Common myeloid progenitor, CD34-positive (primary cell): Measurements from ENCODE around the gene ARHGAP35.

ENCODE experiments used
- CTCF ChIA-PET: fragments of 350-600 bp; sonication (Branson Sonifier 250); formaldehyde crosslinking; loops from one replicate; lab custom pipeline; 2021; ENCODE audit warnings: antibody characterized with exemption; lab: Charles Lee
- POLR2A ChIA-PET: fragments of 350-600 bp; sonication (Branson Sonifier 250); formaldehyde crosslinking; loops from one replicate; lab custom pipeline; 2021; ENCODE audit warnings: antibody characterized with exemption; lab: Charles Lee
- DNase-seq, 3 donors: peaks; one replicate each; pipeline versions ENCODE4 v3.0.0 to v3.0.0-alpha.2; 2013
- H3K27ac ChIP-seq, 2 experiments: 1 replicate in 1 of 2; 2 replicates in 1 of 2; pipeline ENCODE4 v1.7.0; 2013; ENCODE audit warnings: inconsistent platforms in 2 of 2, low read length in 2 of 2, mild to moderate bottlenecking in 2 of 2, low read depth in 1 of 2, moderate library complexity in 1 of 2; ENCODE audit not compliant: severe bottlenecking in 2 of 2, insufficient read depth in 1 of 2, poor library complexity in 1 of 2
- H3K27me3 ChIP-seq, 5 experiments: replicated peaks in 2 of 5; 1 replicate in 3 of 5; 2 replicates in 2 of 5; pipeline versions ENCODE4 v1.6.1 to v1.7.0; 2013; ENCODE audit warnings: low read length in 4 of 5, mild to moderate bottlenecking in 2 of 5, moderate library complexity in 2 of 5, inconsistent platforms in 1 of 5; ENCODE audit not compliant: insufficient read depth in 5 of 5, control insufficient read depth in 4 of 5
- H3K36me3 ChIP-seq, 4 experiments: 1 replicate in 2 of 4; 2 replicates in 2 of 4; pipeline versions ENCODE4 v1.6.1 to v1.7.0; 2013; ENCODE audit warnings: low read length in 3 of 4, control low read depth in 1 of 4, mild to moderate bottlenecking in 1 of 4; ENCODE audit not compliant: control insufficient read depth in 4 of 4, insufficient read depth in 4 of 4
- H3K4me1 ChIP-seq, 4 experiments: 1 replicate in 3 of 4; 2 replicates in 1 of 4; pipeline versions ENCODE4 v1.6.1 to v1.7.1; 2013; ENCODE audit warnings: low read length in 3 of 4, mild to moderate bottlenecking in 3 of 4, control low read depth in 1 of 4, inconsistent platforms in 1 of 4, moderate library complexity in 1 of 4; ENCODE audit not compliant: control insufficient read depth in 4 of 4, insufficient read depth in 4 of 4; ENCODE audit errors: control extremely low read depth in 1 of 4
- H3K4me3 ChIP-seq, 7 experiments: 1 replicate in 4 of 7; 2 replicates in 3 of 7; pipeline versions ENCODE4 v1.5.1 to v1.7.0; 2013; ENCODE audit warnings: mild to moderate bottlenecking in 7 of 7, low read length in 6 of 7, moderate library complexity in 6 of 7, inconsistent platforms in 2 of 7, low read depth in 2 of 7, control low read depth in 1 of 7; ENCODE audit not compliant: insufficient read depth in 4 of 7, control insufficient read depth in 1 of 7; ENCODE audit errors: extremely low read depth in 1 of 7
- H3K9me3 ChIP-seq, 5 experiments: 1 replicate in 4 of 5; 2 replicates in 1 of 5; pipeline versions ENCODE4 v1.6.1 to v1.7.1; 2013; ENCODE audit warnings: low read length in 4 of 5, mild to moderate bottlenecking in 2 of 5, inconsistent platforms in 1 of 5, low read depth in 1 of 5, moderate library complexity in 1 of 5; ENCODE audit not compliant: control insufficient read depth in 4 of 5, insufficient read depth in 2 of 5; ENCODE audit errors: control extremely low read depth in 1 of 5
- whole genome bisulfite sequencing: methylation state at CpG from one replicate; pipeline ENCODE4 v1.1.5; 2013; ENCODE audit not compliant: insufficient coverage; 5-methylcytosine and 5-hydroxymethylcytosine counted together

Gene ARHGAP35

GRCh38 chr19:46900341-46900740 is 39.5 kb downstream of the ARHGAP35 start:
- no peaks in the 10 kb centered on the region for H3K9me3 ChIP-seq
- ChIA-PET CTCF (no interaction called here), POLR2A (interaction anchor here (0.6 to 0.7 kb wide), 2 partner anchors 23 to 103 kb away, joined by 3 read pairs; no protein-coding TSS in a partner anchor)
- no peak overlapping the region for H3K4me3 ChIP-seq
- H3K36me3 ChIP-seq = peaks cover 0 to 6% (median 0%) of the 10 kb centered on the region in 4 experiments
- DNase-seq = no peak
- H3K27ac ChIP-seq = no peak overlapping the region
- 97% methylated on average over 5 of the region's 5 CpGs for WGBS
- no peaks in the 10 kb centered on the region for H3K27me3 ChIP-seq
- H3K4me1 ChIP-seq = peaks cover 0 to 10% (median 3%) of the 10 kb centered on the region in 4 experiments

- Histone ChIP-seq H3K27me3 (no peaks in the 10 kb centered on the region), H3K4me1 (peaks cover 0 to 10% (median 3%) of the 10 kb centered on the region in 4 experiments), H3K36me3 (peaks cover 0 to 6% (median 0%) of the 10 kb centered on the region in 4 experiments), H3K27ac (no peak overlapping the region), H3K9me3 (no peaks in the 10 kb centered on the region), H3K4me3 (no peak overlapping the region)
- POLR2A ChIA-PET = no interaction called here
- DNase-seq = no peak
- CTCF ChIA-PET = no interaction called here
Measured at GRCh38 chr19:46901701-46902401, 41.1 kb downstream of the ARHGAP35 start.

- Histone ChIP-seq H3K4me1 (peaks cover 0 to 10% (median 3%) of the 10 kb centered on the region in 4 experiments), H3K4me3 (no peak overlapping the region), H3K27ac (no peak overlapping the region), H3K27me3 (no peaks in the 10 kb centered on the region), H3K36me3 (peaks cover 0 to 6% (median 0%) of the 10 kb centered on the region in 4 experiments), H3K9me3 (no peaks in the 10 kb centered on the region)
- ChIA-PET CTCF (no interaction called here), POLR2A (no interaction called here)
- no CpG with 5 or more reads among the region's 4 CpGs for WGBS
- no peak for DNase-seq
Measured at GRCh38 chr19:46902402-46902766, 41.6 kb downstream of the ARHGAP35 start.

GRCh38 chr19:46903458-46903857 is 42.7 kb downstream of the ARHGAP35 start:
- Histone ChIP-seq H3K27me3 (no peaks in the 10 kb centered on the region), H3K9me3 (no peaks in the 10 kb centered on the region), H3K27ac (no peak overlapping the region), H3K4me1 (peaks cover 0 to 10% (median 3%) of the 10 kb centered on the region in 4 experiments), H3K36me3 (peaks cover 0 to 6% (median 0%) of the 10 kb centered on the region in 4 experiments), H3K4me3 (no peak overlapping the region)
- CTCF ChIA-PET = interaction anchor here (1.6 kb wide), 1 partner anchor 10 kb away, joined by 4 read pairs; no protein-coding TSS in a partner anchor
- POLR2A ChIA-PET = no interaction called here
- 79% methylated on average over 2 of the region's 3 CpGs for WGBS
- DNase-seq = no peak

- 96% methylated on average over 10 of the region's 16 CpGs for WGBS
- H3K27me3 ChIP-seq = no peaks in the 10 kb centered on the region
- H3K4me1 ChIP-seq = peaks cover 0 to 16% (median 3%) of the 10 kb centered on the region in 4 experiments
- H3K36me3 ChIP-seq = no peaks in the 10 kb centered on the region
- CTCF ChIA-PET = interaction anchor here (1.2 to 1.6 kb wide), 2 partner anchors 9 to 14 kb away, joined by 3 to 4 read pairs; no protein-coding TSS in a partner anchor
- H3K27ac ChIP-seq = no peak overlapping the region
- H3K4me3 ChIP-seq = no peak overlapping the region
- no peak for DNase-seq
- H3K9me3 ChIP-seq = no peaks in the 10 kb centered on the region
- POLR2A ChIA-PET = no interaction called here
Measured at GRCh38 chr19:46904114-46905060, 43.6 kb downstream of the ARHGAP35 start.

GRCh38 chr19:46906221-46906620 is 45.4 kb downstream of the ARHGAP35 start:
- DNase-seq = no peak
- Histone ChIP-seq H3K27me3 (no peaks in the 10 kb centered on the region), H3K36me3 (no peaks in the 10 kb centered on the region), H3K4me3 (no peak overlapping the region), H3K9me3 (no peaks in the 10 kb centered on the region), H3K4me1 (peaks cover 0 to 18% (median 3%) of the 10 kb centered on the region in 4 experiments), H3K27ac (no peak overlapping the region)
- ChIA-PET POLR2A (interaction anchor here (0.6 kb wide), 1 partner anchor 14 kb away, joined by 3 read pairs; no protein-coding TSS in a partner anchor), CTCF (interaction anchor here (1.2 kb wide), 1 partner anchor 15 kb away, joined by 3 read pairs; no protein-coding TSS in a partner anchor)
- WGBS = 100% methylated on average over 1 of the region's 2 CpGs
